Spleen (tissue), 11 donors: ENCODE measurements around the gene OR2T27. TPM values are rescaled to one million over a fixed set of nuclear protein-coding genes. Genes with fewer than 3 reads are reported as not detected.

Experiments used
- DNase-seq: peaks from one replicate; pipeline ENCODE4 v3.0.0-alpha.2; 2020
- H3K27ac ChIP-seq, 8 donors: fragments of 200-600 bp; sonication (generic) in 7 of 8; 1 replicate in 4 of 8; 2 replicates in 4 of 8; pipeline versions ENCODE4 v1.5.0 to v1.8.0; 2016 to 2021; ENCODE audit warnings: inconsistent platforms in 4 of 8, mild to moderate bottlenecking in 4 of 8, moderate library complexity in 1 of 8
- H3K27me3 ChIP-seq, 7 donors: fragments of 200-600 bp; sonication (generic) in 6 of 7; replicated peaks in 1 of 7; 1 replicate in 4 of 7; 2 replicates in 3 of 7; pipeline versions ENCODE4 v1.5.0 to v1.8.0; 2016 to 2021; ENCODE audit warnings: inconsistent platforms in 3 of 7, mild to moderate bottlenecking in 1 of 7
- H3K36me3 ChIP-seq, 6 donors: fragments of 200-600 bp; sonication (generic) in 5 of 6; 1 replicate in 4 of 6; 2 replicates in 2 of 6; pipeline versions ENCODE4 v1.5.0 to v1.8.0; 2016 to 2021; ENCODE audit warnings: inconsistent platforms in 2 of 6
- H3K4me1 ChIP-seq, 6 donors: fragments of 200-600 bp; sonication (generic) in 5 of 6; 1 replicate in 3 of 6; 2 replicates in 3 of 6; pipeline versions ENCODE4 v1.5.0 to v1.8.0; 2016 to 2021; ENCODE audit warnings: inconsistent platforms in 3 of 6
- H3K4me3 ChIP-seq, 8 donors: fragments of 200-600 bp; sonication (generic) in 7 of 8; 1 replicate in 4 of 8; 2 replicates in 4 of 8; pipeline versions ENCODE4 v1.5.0 to v1.8.0; 2016 to 2021; ENCODE audit warnings: inconsistent platforms in 4 of 8, mild to moderate bottlenecking in 4 of 8, moderate library complexity in 2 of 8
- H3K9me3 ChIP-seq, 8 donors: fragments of 200-600 bp; sonication (generic) in 7 of 8; 1 replicate in 4 of 8; 2 replicates in 4 of 8; pipeline versions ENCODE4 v1.5.0 to v1.8.0; 2016 to 2021; ENCODE audit warnings: inconsistent platforms in 4 of 8
- CTCF ChIP-seq, 11 experiments: fragments of 200-600 bp in 7 of 11; fragments of 450-650 bp in 4 of 11; sonication (generic) in 4 of 11; IDR thresholded peaks in 8 of 11; conservative IDR thresholded peaks in 3 of 11; 1 replicate in 7 of 11; 2 replicates in 4 of 11; pipeline versions ENCODE4 v1.4.0 to v1.8.0; 2016 to 2021; ENCODE audit warnings: antibody characterized with exemption in 11 of 11, inconsistent platforms in 4 of 11, mild to moderate bottlenecking in 1 of 11
- POLR2A ChIP-seq, 3 donors: fragments of 450-650 bp; IDR thresholded peaks; one replicate each; pipeline ENCODE4 v1.5.1; 2017; ENCODE audit warnings: antibody characterized with exemption in 3 of 3, mild to moderate bottlenecking in 1 of 3
- POLR2AphosphoS5 ChIP-seq, 3 donors: sonication (generic); formaldehyde crosslinking; IDR thresholded peaks; one replicate each; pipeline ENCODE4 v1.5.1; 2017; ENCODE audit warnings: antibody characterized with exemption in 3 of 3
- WGBS, 5 donors: extraction: QIAGEN DNeasy Blood & Tissue Kit in 3 of 5; methylation state at CpG; one replicate each; pipeline versions ENCODE4 v1.1.5 to v1.1.7; 2013 to 2018; 5-methylcytosine and 5-hydroxymethylcytosine counted together
- intact Hi-C: fragments of 100-400 bp; cut with DNase I; formaldehyde crosslinking; loops from one replicate; pipeline ENCODE4 v1.15.0; 2023; ENCODE audit warnings: low total_unique reads
- polyA plus RNA-seq, 3 donors: library from polyadenylated mRNA; stranded (reverse); fragments of 200-250 nt; gene quantifications; one replicate each; pipeline ENCODE4 v1.2.1, GENCODE V29; 2013
- total RNA-seq, 7 donors: library from RNA; depleted of rRNA in 3 of 7; stranded (reverse); fragments of >200 nt in 3 of 7; fragmentation: NEBNext Ultra II Directional in 4 of 7; extraction: Animal tissue kit (Norgen Biotek cat#: 25700) in 4 of 7; gene quantifications; one replicate each; pipeline versions ENCODE4 v1.1.0 to v1.2.1, GENCODE V29; 2016 to 2021
- donor health status: healthy with polysubstance abuse.
- donor health status: DM: no; HTN: no; CAD: no; lungs with moderate emphysema.
- donor health status: DM: no; HTN: no; CAD: no.
- donor health status: Bipolar disorder and iron deficiency.
- donor health status: healthy.
- donor health status: DM: no; HTN: no; CAD: no.
- donor health status: DM: yes; HTN: yes; CAD: no.

The OR2T27 gene
- total and polyA plus RNA-seq, 10 donors: not detected

- no peak for DNase-seq
- 70 to 83% (median 79%) methylated on average over 9 of the region's 9 CpGs for WGBS, 5 donors
- TF ChIP-seq POLR2A (IDR thresholded peaks at IDR 0.05): no peak
- no peak for TF ChIP-seq POLR2AphosphoS5 (IDR thresholded peaks at IDR 0.05)
- TF ChIP-seq CTCF (IDR thresholded peaks at IDR 0.05 in 8 of 11, conservative IDR thresholded peaks at IDR 0.05 in 3 of 11): no peak
- Histone ChIP-seq H3K4me1 (no peaks in the 10 kb centered on the region), H3K4me3 (no peak overlapping the region), H3K9me3 (no peaks in the 10 kb centered on the region), H3K27ac (no peak overlapping the region), H3K27me3 (no peaks in the 10 kb centered on the region), H3K36me3 (no peaks in the 10 kb centered on the region)
- intact Hi-C loops: no loop called here
Observed at GRCh38 chr1:248627971-248628844, 27.1 kb downstream of the OR2T27 start.

- Histone ChIP-seq H3K4me1 (peaks cover 0 to 7% (median 0%) of the 10 kb centered on the region in 6 donors), H3K4me3 (no peak overlapping the region), H3K9me3 (no peaks in the 10 kb centered on the region), H3K36me3 (no peaks in the 10 kb centered on the region), H3K27ac (no peak overlapping the region), H3K27me3 (no peaks in the 10 kb centered on the region)
- intact Hi-C loops: no loop called here
- TF ChIP-seq POLR2AphosphoS5 (IDR thresholded peaks at IDR 0.05) (no peak), POLR2A (IDR thresholded peaks at IDR 0.05) (no peak), CTCF (IDR thresholded peaks at IDR 0.05 in 8 of 11, conservative IDR thresholded peaks at IDR 0.05 in 3 of 11) (no peak)
- 76 to 86% (median 84%) methylated on average over 5 of the region's 5 CpGs for WGBS, 5 donors
- DNase-seq: no peak
Observed at GRCh38 chr1:248625971-248626370, 29.4 kb downstream of the OR2T27 start.

- Histone ChIP-seq H3K27me3 (no peaks in the 10 kb centered on the region), H3K9me3 (no peaks in the 10 kb centered on the region), H3K36me3 (no peaks in the 10 kb centered on the region), H3K4me3 (no peak overlapping the region), H3K27ac (no peak overlapping the region), H3K4me1 (peaks cover 0 to 7% (median 0%) of the 10 kb centered on the region in 6 donors)
- no peak for DNase-seq
- WGBS, 5 donors: 64 to 82% (median 77%) methylated on average over 3 to 4 of the region's 4 CpGs
- TF ChIP-seq CTCF (IDR thresholded peaks at IDR 0.05 in 8 of 11, conservative IDR thresholded peaks at IDR 0.05 in 3 of 11) (no peak), POLR2A (IDR thresholded peaks at IDR 0.05) (no peak), POLR2AphosphoS5 (IDR thresholded peaks at IDR 0.05) (no peak)
- intact Hi-C loops: no loop called here
Observed at GRCh38 chr1:248625166-248625565, 30.2 kb downstream of the OR2T27 start.

- intact Hi-C loops: no loop called here
- no peak for DNase-seq
- peak overlapping the region in 3 of 8 donors; percentile 3 to 49 (median 30) for H3K27ac ChIP-seq
- no peaks in the 10 kb centered on the region for H3K36me3 ChIP-seq
- WGBS, 5 donors: 49 to 72% (median 57%) methylated on average over 4 of the region's 4 CpGs
- TF ChIP-seq POLR2A (IDR thresholded peaks at IDR 0.05) (no peak), CTCF (IDR thresholded peaks at IDR 0.05 in 8 of 11, conservative IDR thresholded peaks at IDR 0.05 in 3 of 11) (peak; percentile 8 to 73 (median 58)), POLR2AphosphoS5 (IDR thresholded peaks at IDR 0.05) (no peak)
- H3K27me3 ChIP-seq: no peaks in the 10 kb centered on the region
- no peaks in the 10 kb centered on the region for H3K9me3 ChIP-seq
- H3K4me3 ChIP-seq: no peak overlapping the region
- H3K4me1 ChIP-seq: peaks cover 0 to 7% (median 0%) of the 10 kb centered on the region in 6 donors
Observed at GRCh38 chr1:248622570-248623001, 32.7 kb downstream of the OR2T27 start.
